Chondrocyte (in vitro differentiated cells): ENCODE measurements around the gene ZRSR2. TPM values are rescaled to one million over a fixed set of nuclear protein-coding genes. Genes with fewer than 3 reads are reported as not detected.

Experiments used
- DNase-seq: peaks from one replicate; pipeline ENCODE4 v3.0.0; 2021; ENCODE audit warnings: mixed read lengths, low spot score
- H3K27ac Mint-ChIP-seq: one replicate; pipeline ENCODE4 v1.8.0; 2021; ENCODE audit warnings: mild to moderate bottlenecking, moderate library complexity, mixed read lengths; ENCODE audit not compliant: unreplicated experiment
- H3K27me3 Mint-ChIP-seq: 2 replicates; pipeline ENCODE4 v1.8.0; 2021; ENCODE audit warnings: low read depth, mixed read lengths
- H3K36me3 Mint-ChIP-seq: 2 replicates; pipeline ENCODE4 v1.8.0; 2021; ENCODE audit warnings: low read depth, mixed read lengths
- H3K4me1 Mint-ChIP-seq: 2 replicates; pipeline ENCODE4 v1.8.0; 2021; ENCODE audit warnings: low read depth, mild to moderate bottlenecking, mixed read lengths
- H3K4me3 Mint-ChIP-seq: one replicate; pipeline ENCODE4 v1.8.0; 2021; ENCODE audit warnings: mild to moderate bottlenecking, moderate library complexity, mixed read lengths; ENCODE audit not compliant: unreplicated experiment
- H3K9me3 Mint-ChIP-seq: 2 replicates; pipeline ENCODE4 v1.8.0; 2021; ENCODE audit warnings: low read depth, mixed read lengths
- CTCF ChIP-seq: fragments of 200-600 bp; sonication (generic); IDR thresholded peaks from 2 replicates; pipeline ENCODE4 v1.5.0; 2021; ENCODE audit warnings: antibody characterized with exemption, mild to moderate bottlenecking, moderate library complexity
- total RNA-seq: library from RNA; stranded (reverse); gene quantifications from 3 replicates; pipeline ENCODE4 v1.2.1, GENCODE V29; 2021

Gene ZRSR2
- total RNA-seq, 1 donor from 2014 or later, result 13.9 TPM

- Mint-ChIP-seq H3K27ac (no peak overlapping the region), H3K27me3 (no peaks in the 10 kb centered on the region), H3K36me3 (no peaks in the 10 kb centered on the region), H3K4me3 (no peak overlapping the region), H3K4me1 (no peaks in the 10 kb centered on the region), H3K9me3 (no peaks in the 10 kb centered on the region)
- no peak for TF ChIP-seq CTCF
- no peak for DNase-seq
These were observed 5.0 kb upstream of the ZRSR2 start for GRCh38 chrX:15785176-15785750.

DNA sequence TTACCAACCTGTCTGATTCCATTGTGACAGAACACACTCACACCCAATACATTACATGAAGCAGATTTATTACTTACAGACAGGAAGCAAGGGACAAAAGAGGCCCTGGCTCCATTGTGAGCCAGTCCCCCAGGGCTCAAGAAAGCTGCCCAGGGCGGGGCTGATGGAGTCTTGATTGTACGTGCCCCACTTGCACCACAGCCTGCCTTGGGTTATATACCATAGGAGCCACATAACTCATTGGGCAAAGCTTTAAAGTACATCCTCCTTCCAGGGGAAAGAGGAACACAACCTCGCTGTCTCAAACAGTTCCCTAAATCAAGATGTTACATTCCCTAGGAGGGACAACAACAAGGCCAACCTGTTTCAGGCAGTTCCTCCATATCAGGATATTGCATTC is 3.4 kb upstream of the ZRSR2 start:
- no peaks in the 10 kb centered on the region for H3K27me3 Mint-ChIP-seq

DNA sequence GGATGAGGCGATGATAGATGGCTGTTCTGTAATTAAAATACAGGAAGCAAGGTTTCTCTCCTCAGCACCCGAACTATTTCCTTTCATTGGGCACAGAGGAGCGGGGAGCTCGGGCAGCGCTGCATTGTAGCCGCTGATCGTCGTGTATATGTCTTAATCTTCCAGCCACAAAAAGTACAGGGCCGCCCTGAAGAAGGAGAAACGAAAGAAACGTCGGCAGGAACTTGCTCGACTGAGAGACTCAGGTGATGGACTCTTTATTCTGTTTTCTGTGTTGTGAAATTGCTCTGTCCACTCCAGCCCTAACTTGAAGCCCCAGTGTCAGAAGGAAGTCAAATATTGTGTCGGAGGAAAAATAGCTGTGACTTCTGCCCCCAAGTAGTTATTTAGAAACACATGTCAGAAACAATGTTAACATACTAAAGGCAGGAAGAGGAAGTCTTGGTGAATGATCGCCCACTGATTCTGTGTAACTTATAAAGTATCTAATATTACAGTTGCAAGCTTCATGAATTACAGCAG is 546 bp downstream of the ZRSR2 start:
- DNase-seq, result no peak
- Mint-ChIP-seq H3K27ac (no peak overlapping the region), H3K36me3 (peaks cover 2% of the 10 kb centered on the region), H3K4me3 (no peak overlapping the region), H3K9me3 (no peaks in the 10 kb centered on the region), H3K4me1 (peaks cover 5% of the 10 kb centered on the region), H3K27me3 (no peaks in the 10 kb centered on the region)
- TF ChIP-seq CTCF, result no peak

More for the DNA sequence above, 3.4 kb upstream of the ZRSR2 start:
- Mint-ChIP-seq H3K9me3 (no peaks in the 10 kb centered on the region), H3K4me1 (no peaks in the 10 kb centered on the region), H3K36me3 (no peaks in the 10 kb centered on the region), H3K27ac (no peak overlapping the region), H3K4me3 (no peak overlapping the region)
- no peak for DNase-seq
- TF ChIP-seq CTCF, result no peak

- Mint-ChIP-seq H3K4me1 (peaks cover 3% of the 10 kb centered on the region), H3K36me3 (peaks cover 9% of the 10 kb centered on the region), H3K27ac (no peak overlapping the region), H3K9me3 (no peaks in the 10 kb centered on the region), H3K4me3 (no peak overlapping the region), H3K27me3 (no peaks in the 10 kb centered on the region)
- no peak for DNase-seq
- TF ChIP-seq CTCF, result no peak
These were observed 7.4 kb downstream of the ZRSR2 start for GRCh38 chrX:15797707-15798106.

- no peak for DNase-seq
- no peaks in the 10 kb centered on the region for H3K4me1 Mint-ChIP-seq
- no peak overlapping the region for H3K27ac Mint-ChIP-seq
- no peaks in the 10 kb centered on the region for H3K27me3 Mint-ChIP-seq
- no peak for TF ChIP-seq CTCF
- H3K36me3 Mint-ChIP-seq, result peaks cover 30% of the 10 kb centered on the region
- H3K9me3 Mint-ChIP-seq, result no peaks in the 10 kb centered on the region
- H3K4me3 Mint-ChIP-seq, result no peak overlapping the region
These were observed 14.3 kb downstream of the ZRSR2 start for GRCh38 chrX:15804563-15804962.
